PC-9 (cell line): ENCODE measurements around the gene PLA2G7. TPM values are rescaled to one million over a fixed set of nuclear protein-coding genes. Genes with fewer than 3 reads are reported as not detected.

Experiments
- BruUV-seq: library from RNA; stranded (reverse); fragments of 400-500 nt; replicated peaks from 2 replicates; lab custom pipeline; 2021; lab: Mats Ljungman, UMichigan
- CTCF ChIA-PET: fragments of 300-600 bp; sonication (Branson Sonifier 250); formaldehyde crosslinking; loops from one replicate; lab custom pipeline; 2022; ENCODE audit warnings: antibody characterized with exemption; lab: Charles Lee
- POLR2A ChIA-PET: fragments of 300-600 bp; sonication (Branson Sonifier 250); formaldehyde crosslinking; loops from one replicate; lab custom pipeline; 2022; ENCODE audit warnings: antibody characterized with exemption; ENCODE audit not compliant: unreplicated experiment; lab: Charles Lee
- DNase-seq, 2 experiments: peaks; one replicate each; pipeline versions ENCODE4 v3.0.0 to v3.0.0-alpha.2; 2015 to 2022; ENCODE audit warnings: mixed read lengths in 1 of 2
- H2AFZ ChIP-seq: fragments of 200-600 bp; sonication (generic); 2 replicates; pipeline ENCODE4 v1.8.1; 2017; ENCODE audit warnings: antibody characterized with exemption
- H3F3A ChIP-seq: fragments of 200-600 bp; sonication (generic); 2 replicates; pipeline ENCODE4 v1.8.1; 2017; ENCODE audit warnings: antibody characterized with exemption, mild to moderate bottlenecking, low read depth; ENCODE audit not compliant: insufficient read depth
- H3K27ac ChIP-seq: fragments of 200-600 bp; sonication (generic); 2 replicates; pipeline ENCODE4 v1.6.1; 2016; ENCODE audit warnings: mixed run types
- H3K27me3 ChIP-seq: fragments of 200-600 bp; sonication (generic); 2 replicates; pipeline ENCODE4 v1.6.1; 2016; ENCODE audit warnings: low read depth, mixed run types; ENCODE audit not compliant: insufficient read depth
- H3K36me3 ChIP-seq: fragments of 200-600 bp; sonication (generic); 2 replicates; pipeline ENCODE4 v1.6.1; 2016; ENCODE audit warnings: low read depth, mixed run types
- H3K4me1 ChIP-seq: fragments of 200-600 bp; sonication (generic); replicated peaks from 2 replicates; pipeline ENCODE4 v1.6.1; 2016; ENCODE audit warnings: mixed run types; ENCODE audit not compliant: insufficient read depth
- H3K4me2 ChIP-seq: fragments of 200-600 bp; sonication (generic); 2 replicates; pipeline ENCODE4 v1.6.1; 2017; ENCODE audit warnings: mixed run types
- H3K4me3 ChIP-seq: fragments of 200-600 bp; sonication (generic); 2 replicates; pipeline ENCODE4 v1.6.1; 2016; ENCODE audit warnings: mixed run types
- H3K79me2 ChIP-seq: fragments of 200-600 bp; sonication (generic); 2 replicates; pipeline ENCODE4 v1.6.1; 2017; ENCODE audit warnings: low read depth, mixed run types
- H3K9me2 ChIP-seq: fragments of 200-600 bp; sonication (generic); 2 replicates; pipeline ENCODE4 v1.8.1; 2017; ENCODE audit warnings: mild to moderate bottlenecking; ENCODE audit not compliant: insufficient read depth
- H3K9me3 ChIP-seq: fragments of 200-600 bp; sonication (generic); 2 replicates; pipeline ENCODE4 v1.8.1; 2016; ENCODE audit warnings: low read depth; ENCODE audit not compliant: insufficient read depth
- H4K20me1 ChIP-seq: fragments of 200-600 bp; sonication (generic); 2 replicates; pipeline ENCODE4 v1.8.1; 2017; ENCODE audit not compliant: insufficient read depth
- EZH2 ChIP-seq: fragments of 200-600 bp; sonication (generic); IDR thresholded peaks from 2 replicates; pipeline ENCODE4 v1.8.0; 2017; ENCODE audit warnings: antibody characterized with exemption, low read depth
- intact Hi-C: fragments of 100-400 bp; cut with micrococcal nuclease; formaldehyde crosslinking; loops from one replicate; pipeline ENCODE4 v1.10.0; 2022; ENCODE audit not compliant: unreplicated experiment
- total RNA-seq: library from RNA; stranded (reverse); gene quantifications from 2 replicates; pipeline ENCODE4 v1.2.3, GENCODE V29; 2021
- TF ChIP-seq, protein P1 (sequence below): fragments of 200-600 bp; sonication (generic); conservative IDR thresholded peaks from 2 replicates; pipeline ENCODE4 v1.6.1; 2017; ENCODE audit warnings: mixed run types, antibody characterized with exemption, mild to moderate bottlenecking, moderate library complexity

Gene PLA2G7
- total RNA-seq, 1 experiment from 2014 or later, result 0.98 TPM

GRCh38 chr6:46758960-46759753, 24.0 kb upstream of the PLA2G7 start:
- Histone ChIP-seq H3F3A (no peaks in the 10 kb centered on the region), H3K4me2 (no peak overlapping the region), H3K9me2 (no peaks in the 10 kb centered on the region), H3K4me1 (peaks cover 9% of the 10 kb centered on the region; the same call in 1 of the 2 replicates), H3K4me3 (no peak overlapping the region), H2AFZ (no peak overlapping the region), H4K20me1 (no peaks in the 10 kb centered on the region), H3K27ac (no peak overlapping the region), H3K27me3 (no peaks in the 10 kb centered on the region), H3K79me2 (no peaks in the 10 kb centered on the region), H3K9me3 (peaks cover 5% of the 10 kb centered on the region; the same call in 1 of the 2 replicates), H3K36me3 (no peaks in the 10 kb centered on the region)
- no peak for DNase-seq
- ChIA-PET POLR2A (no interaction called here), CTCF (no interaction called here)
- no TSS peak for BruUV-seq
- TF ChIP-seq, protein P1, sequence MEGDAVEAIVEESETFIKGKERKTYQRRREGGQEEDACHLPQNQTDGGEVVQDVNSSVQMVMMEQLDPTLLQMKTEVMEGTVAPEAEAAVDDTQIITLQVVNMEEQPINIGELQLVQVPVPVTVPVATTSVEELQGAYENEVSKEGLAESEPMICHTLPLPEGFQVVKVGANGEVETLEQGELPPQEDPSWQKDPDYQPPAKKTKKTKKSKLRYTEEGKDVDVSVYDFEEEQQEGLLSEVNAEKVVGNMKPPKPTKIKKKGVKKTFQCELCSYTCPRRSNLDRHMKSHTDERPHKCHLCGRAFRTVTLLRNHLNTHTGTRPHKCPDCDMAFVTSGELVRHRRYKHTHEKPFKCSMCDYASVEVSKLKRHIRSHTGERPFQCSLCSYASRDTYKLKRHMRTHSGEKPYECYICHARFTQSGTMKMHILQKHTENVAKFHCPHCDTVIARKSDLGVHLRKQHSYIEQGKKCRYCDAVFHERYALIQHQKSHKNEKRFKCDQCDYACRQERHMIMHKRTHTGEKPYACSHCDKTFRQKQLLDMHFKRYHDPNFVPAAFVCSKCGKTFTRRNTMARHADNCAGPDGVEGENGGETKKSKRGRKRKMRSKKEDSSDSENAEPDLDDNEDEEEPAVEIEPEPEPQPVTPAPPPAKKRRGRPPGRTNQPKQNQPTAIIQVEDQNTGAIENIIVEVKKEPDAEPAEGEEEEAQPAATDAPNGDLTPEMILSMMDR, result no peak
- TF ChIP-seq EZH2, result no peak
- intact Hi-C loops, result no loop called here

- H3K79me2 ChIP-seq, result no peaks in the 10 kb centered on the region
- TF ChIP-seq EZH2, result no peak
- H3K27me3 ChIP-seq, result no peaks in the 10 kb centered on the region
- CTCF ChIA-PET, result no interaction called here
- no peak overlapping the region for H3K4me2 ChIP-seq
- no peaks in the 10 kb centered on the region for H3K9me3 ChIP-seq
- no peaks in the 10 kb centered on the region for H3K36me3 ChIP-seq
- H2AFZ ChIP-seq, result no peak overlapping the region
- H3K4me3 ChIP-seq, result no peak overlapping the region
- no peaks in the 10 kb centered on the region for H3F3A ChIP-seq
- no TSS peak for BruUV-seq
- no peak overlapping the region for H3K27ac ChIP-seq
- H3K4me1 ChIP-seq, result peaks cover 9% of the 10 kb centered on the region; the same call in 1 of the 2 replicates
- H3K9me2 ChIP-seq, result no peaks in the 10 kb centered on the region
- no peaks in the 10 kb centered on the region for H4K20me1 ChIP-seq
- DNase-seq, result no peak
- POLR2A ChIA-PET, result no interaction called here
- intact Hi-C loops, result no loop called here
These were observed 22.0 kb upstream of the PLA2G7 start for GRCh38 chr6:46757214-46757596.

DNA sequence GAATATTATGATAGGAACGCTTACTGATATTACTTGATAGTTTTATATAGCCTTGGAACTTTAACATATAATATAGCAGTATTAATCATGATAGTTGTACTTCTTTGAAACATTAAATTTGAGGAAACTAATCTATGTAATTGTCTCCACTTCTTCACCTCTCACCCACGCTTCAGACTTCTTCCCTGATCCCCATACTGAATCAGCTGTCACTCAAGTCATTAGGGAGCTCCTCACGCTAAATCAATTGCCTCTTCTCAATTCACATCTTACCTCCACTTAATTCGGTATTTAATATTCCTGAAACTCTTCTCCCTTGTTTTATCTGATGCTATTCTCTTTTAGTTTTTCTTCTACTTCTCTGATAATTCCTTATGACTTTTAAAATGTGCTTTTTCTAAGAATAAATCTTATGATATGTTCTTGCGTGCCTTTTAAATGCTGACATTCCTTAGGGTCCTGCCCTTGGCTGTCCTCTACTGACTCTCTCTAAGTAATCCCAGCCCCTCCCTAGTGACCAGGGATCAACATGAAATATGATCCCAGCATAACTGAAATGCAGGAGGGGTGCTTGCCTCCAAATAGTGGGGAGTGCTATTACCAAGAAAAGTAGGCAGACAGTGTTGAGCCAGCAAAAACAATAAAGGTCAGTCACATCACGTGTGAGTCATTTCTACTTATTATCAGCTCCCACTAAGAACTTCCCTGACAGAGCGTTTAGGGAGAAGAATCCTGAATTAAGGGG, 21.5 kb upstream of the PLA2G7 start:
- no peaks in the 10 kb centered on the region for H3K27me3 ChIP-seq
- intact Hi-C loops, result no loop called here
- H3K4me2 ChIP-seq, result no peak overlapping the region
- BruUV-seq, result no TSS peak
- TF ChIP-seq, protein P1, result no peak
- TF ChIP-seq EZH2, result no peak
- DNase-seq, result no peak
- no peak overlapping the region for H2AFZ ChIP-seq
- H3K27ac ChIP-seq, result no peak overlapping the region
- no peaks in the 10 kb centered on the region for H3K9me2 ChIP-seq
- H3K4me3 ChIP-seq, result no peak overlapping the region
- POLR2A ChIA-PET, result no interaction called here
- H4K20me1 ChIP-seq, result no peaks in the 10 kb centered on the region
- no peaks in the 10 kb centered on the region for H3F3A ChIP-seq
- H3K79me2 ChIP-seq, result no peaks in the 10 kb centered on the region
- H3K36me3 ChIP-seq, result no peaks in the 10 kb centered on the region
- H3K9me3 ChIP-seq, result no peaks in the 10 kb centered on the region
- peaks cover 9% of the 10 kb centered on the region; the same call in 1 of the 2 replicates for H3K4me1 ChIP-seq
- CTCF ChIA-PET, result no interaction called here
